ENCODE measurements around the gene BCL6B. TPM values are rescaled to one million over a fixed set of nuclear protein-coding genes. Genes with fewer than 3 reads are reported as not detected.
A peak's percentile ranks its signal among the peaks of the same experiment; 100 is the strongest.

BCL6B gene
- total and polyA plus RNA-seq, 10 of the 15 experiments (the other 5 are each of a cell fraction or from before 2014, with no cell fraction given) = 0.06 to 0.85 (median 0.11) TPM; not detected in 1

DNA sequence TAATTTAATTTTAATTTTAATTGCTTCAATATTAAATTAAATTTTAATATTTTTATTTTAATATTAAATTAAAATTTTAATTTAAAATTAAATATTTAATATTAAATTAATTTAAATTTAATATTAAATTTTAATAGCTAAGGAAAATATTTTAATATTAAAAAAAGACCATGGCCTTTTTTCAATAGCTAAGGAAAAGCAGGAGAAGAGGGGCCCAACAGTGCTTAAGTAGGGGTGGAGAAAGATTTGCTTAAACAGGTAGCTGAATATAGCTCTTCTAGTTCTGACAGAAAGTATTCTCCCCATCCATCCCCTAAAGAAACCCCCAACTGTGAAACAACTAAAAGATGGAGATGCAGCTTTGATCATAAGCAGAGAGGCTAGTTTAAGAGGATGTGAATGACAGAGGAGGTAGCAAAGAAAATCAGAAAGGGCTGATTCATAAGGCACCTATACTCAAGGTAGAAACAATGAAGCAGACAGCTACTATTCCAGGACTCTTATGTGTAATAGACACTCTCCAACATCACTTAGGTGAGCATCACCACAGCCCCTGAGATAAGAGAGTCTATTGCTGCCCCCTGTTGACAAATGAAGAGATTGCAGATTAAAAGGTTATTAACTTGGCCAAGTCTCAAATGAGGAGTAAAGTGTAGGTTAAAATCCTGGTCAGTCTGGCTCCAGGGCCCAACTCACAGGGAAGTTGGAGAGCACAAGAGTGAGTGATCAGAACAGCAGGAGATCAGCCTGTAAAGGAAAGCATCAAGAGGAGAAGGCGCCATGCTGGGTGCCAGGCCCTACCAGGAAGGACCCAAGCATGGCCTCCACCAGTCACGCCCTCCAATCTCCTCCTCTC, 18.2 kb upstream of the BCL6B start (continued):
- TF ChIP-seq, protein P1, sequence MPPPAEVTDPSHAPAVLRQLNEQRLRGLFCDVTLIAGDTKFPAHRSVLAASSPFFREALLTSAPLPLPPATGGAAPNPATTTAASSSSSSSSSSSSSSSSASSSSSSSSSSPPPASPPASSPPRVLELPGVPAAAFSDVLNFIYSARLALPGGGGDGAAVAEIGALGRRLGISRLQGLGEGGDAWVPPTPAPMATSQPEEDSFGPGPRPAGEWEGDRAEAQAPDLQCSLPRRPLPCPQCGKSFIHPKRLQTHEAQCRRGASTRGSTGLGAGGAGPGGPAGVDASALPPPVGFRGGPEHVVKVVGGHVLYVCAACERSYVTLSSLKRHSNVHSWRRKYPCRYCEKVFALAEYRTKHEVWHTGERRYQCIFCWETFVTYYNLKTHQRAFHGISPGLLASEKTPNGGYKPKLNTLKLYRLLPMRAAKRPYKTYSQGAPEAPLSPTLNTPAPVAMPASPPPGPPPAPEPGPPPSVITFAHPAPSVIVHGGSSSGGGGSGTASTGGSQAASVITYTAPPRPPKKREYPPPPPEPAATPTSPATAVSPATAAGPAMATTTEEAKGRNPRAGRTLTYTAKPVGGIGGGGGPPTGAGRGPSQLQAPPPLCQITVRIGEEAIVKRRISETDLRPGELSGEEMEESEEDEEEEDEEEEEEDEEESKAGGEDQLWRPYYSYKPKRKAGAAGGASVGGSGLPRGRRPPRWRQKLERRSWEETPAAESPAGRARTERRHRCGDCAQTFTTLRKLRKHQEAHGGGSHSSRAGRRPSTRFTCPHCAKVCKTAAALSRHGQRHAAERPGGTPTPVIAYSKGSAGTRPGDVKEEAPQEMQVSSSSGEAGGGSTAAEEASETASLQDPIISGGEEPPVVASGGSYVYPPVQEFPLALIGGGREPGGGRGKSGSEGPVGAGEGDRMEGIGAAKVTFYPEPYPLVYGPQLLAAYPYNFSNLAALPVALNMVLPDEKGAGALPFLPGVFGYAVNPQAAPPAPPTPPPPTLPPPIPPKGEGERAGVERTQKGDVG (CRISPR knock-in tag; IDR thresholded peaks at IDR 0.05) = no peak
- TF ChIP-seq CBX5 (IDR thresholded peaks at IDR 0.05; ENCODE audit: low read depth) (no peak), ESRRA (IDR thresholded peaks at IDR 0.05; ENCODE audit: low read length) (no peak), PML (IDR thresholded peaks at IDR 0.05; ENCODE audit: low read length) (no peak), ATF7 (IDR thresholded peaks at IDR 0.05; ENCODE audit: low read depth) (no peak), PRDM15 (CRISPR knock-in tag; IDR thresholded peaks at IDR 0.05) (no peak), ZNF24 (IDR thresholded peaks at IDR 0.05) (no peak), BRCA1 (IDR thresholded peaks at IDR 0.05; ENCODE audit: low read depth, low read length) (no peak), ZNF274 (IDR thresholded peaks at IDR 0.05; ENCODE audit: insufficient read depth, insufficient read length) (no peak), MLLT1 (IDR thresholded peaks at IDR 0.05) (no peak), HDAC2 (IDR thresholded peaks at IDR 0.05) (no peak), RBBP5 (conservative IDR thresholded peaks at IDR 0.05) (no peak), SP1 (IDR thresholded peaks at IDR 0.05; ENCODE audit: low read depth, low read length) (no peak), ZNF592 (IDR thresholded peaks at IDR 0.05) (no peak), SMC3 (IDR thresholded peaks at IDR 0.05; ENCODE audit: borderline replicate concordance, low read length) (peak; percentile 71; the same call in 1 of the 2 replicates), ZNF622 (IDR thresholded peaks at IDR 0.05) (no peak), NFXL1 (IDR thresholded peaks at IDR 0.05; ENCODE audit: borderline replicate concordance) (no peak)

All from GM12878 (cell line).